K562 (cell line): ENCODE results near the gene ZBED4. TPM values are rescaled to one million over a fixed set of nuclear protein-coding genes. Genes with fewer than 3 reads are reported as not detected.

ENCODE experiments used
- ATAC-seq: fragments of 200-7000 bp; cut with Tn5 transposase; 3 replicates; pipeline ENCODE4 v1.9.1; 2020; ENCODE audit warnings: moderate library complexity
- BruUV-seq: library from RNA; stranded (reverse); fragments of 400-500 nt; replicated peaks from 2 replicates; lab custom pipeline; 2021; lab: Mats Ljungman, UMichigan
- CTCF ChIA-PET: fragments of 300-600 bp; formaldehyde crosslinking; extraction: SDS; loops from one replicate; lab custom pipeline; 2021; ENCODE audit warnings: low intra/inter-chr PET ratio; lab: Yijun Ruan, JAX
- POLR2A ChIA-PET: fragments of 300-600, 350-650 bp; sonication (Branson Sonifier 250); formaldehyde crosslinking; extraction: SDS; loops from one replicate; lab custom pipeline; 2021; ENCODE audit warnings: antibody characterized with exemption, inconsistent platforms; lab: Yijun Ruan, JAX
- DNase-seq, 4 experiments: peaks; one replicate each; pipeline versions ENCODE4 v3.0.0 to v3.0.0-alpha.2; 2011 to 2018; ENCODE audit warnings: low spot score in 3 of 4, mixed read lengths in 3 of 4; ENCODE audit errors: extremely low read depth in 1 of 4
- FAIRE-seq: peaks from 2 replicates; lab custom pipeline; 2011; peaks lifted over from hg19 to GRCh38; lab: Jason Lieb, UNC
- H2AFZ ChIP-seq: 2 replicates; pipeline ENCODE4 v1.6.0; 2011; ENCODE audit warnings: low read depth, low read length, control low read depth, inconsistent platforms
- H3K27ac ChIP-seq: fragments of 200-600 bp; 3 replicates; pipeline ENCODE4 v1.8.0; 2011; ENCODE audit warnings: low read depth, mild to moderate bottlenecking, control low read depth, inconsistent platforms, low read length, moderate library complexity, mixed read lengths; ENCODE audit errors: extremely low read depth
- H3K27me3 ChIP-seq, 2 experiments: fragments of 300-600 bp in 1 of 2; 2 replicates in 1 of 2; 3 replicates in 1 of 2; pipeline versions ENCODE4 v1.6.0 to v1.8.0; 2011; ENCODE audit warnings: inconsistent platforms in 2 of 2, low read length in 2 of 2, mild to moderate bottlenecking in 1 of 2, mixed read lengths in 1 of 2, moderate library complexity in 1 of 2; ENCODE audit not compliant: control insufficient read depth in 2 of 2, insufficient read depth in 2 of 2
- H3K36me3 ChIP-seq: fragments of 300-600 bp; 3 replicates; pipeline ENCODE4 v1.8.0; 2011; ENCODE audit warnings: mild to moderate bottlenecking, low read length, inconsistent platforms; ENCODE audit not compliant: control insufficient read depth, insufficient read depth
- H3K4me1 ChIP-seq, 2 experiments: fragments of 200-600 bp in 1 of 2; replicated peaks in 1 of 2; 2 replicates in 1 of 2; 3 replicates in 1 of 2; pipeline versions ENCODE4 v1.5.1 to v1.8.0; 2011; ENCODE audit warnings: inconsistent platforms in 2 of 2, low read length in 2 of 2, mild to moderate bottlenecking in 1 of 2, mixed read lengths in 1 of 2, moderate library complexity in 1 of 2; ENCODE audit not compliant: control insufficient read depth in 2 of 2, insufficient read depth in 2 of 2
- H3K4me2 ChIP-seq: 2 replicates; pipeline ENCODE4 v1.6.1; 2011; ENCODE audit warnings: low read length, control low read depth, inconsistent platforms, mixed read lengths; ENCODE audit not compliant: insufficient read depth
- H3K4me3 ChIP-seq: fragments of 200-600 bp; sonication (generic), shearing (Covaris generic); 2 replicates; pipeline ENCODE4 v1.5.1; 2016; ENCODE audit warnings: control low read depth, inconsistent platforms
- H3K79me2 ChIP-seq: fragments of 200-600 bp; 3 replicates; pipeline ENCODE4 v1.8.0; 2011; ENCODE audit warnings: low read length, inconsistent platforms; ENCODE audit not compliant: control insufficient read depth, insufficient read depth
- H3K9ac ChIP-seq, 2 experiments: 2 replicates each; pipeline versions ENCODE4 v1.6.0 to v1.6.1; 2011; ENCODE audit warnings: low read depth in 2 of 2, low read length in 2 of 2, control low read depth in 1 of 2, inconsistent platforms in 1 of 2, mild to moderate bottlenecking in 1 of 2, mixed read lengths in 1 of 2; ENCODE audit not compliant: insufficient read depth in 1 of 2
- H3K9me1 ChIP-seq: one replicate; pipeline ENCODE4 v1.6.0; 2011; ENCODE audit warnings: inconsistent platforms, mild to moderate bottlenecking, low read length, moderate library complexity; ENCODE audit not compliant: control insufficient read depth, insufficient read depth
- H3K9me3 ChIP-seq: replicated peaks from 2 replicates; pipeline ENCODE4 v1.5.1; 2011; ENCODE audit warnings: low read depth, low read length, inconsistent platforms; ENCODE audit not compliant: control insufficient read depth, insufficient read depth
- H4K20me1 ChIP-seq: replicated peaks from 2 replicates; pipeline ENCODE4 v1.6.1; 2011; ENCODE audit warnings: low read length, inconsistent platforms, mixed read lengths; ENCODE audit not compliant: control insufficient read depth, insufficient read depth
- ELF1 ChIP-seq: fragments of 200-800 bp; sonication (Bioruptor generic); IDR thresholded peaks from 2 replicates; pipeline ENCODE4 v1.6.1; 2016; ENCODE audit warnings: missing genetic modification characterization, missing compliant biosample characterization
- GABPA ChIP-seq: fragments of 200-800 bp; sonication (Bioruptor generic); conservative IDR thresholded peaks from 2 replicates; pipeline ENCODE4 v1.6.1; 2016; ENCODE audit warnings: low read depth, missing genetic modification characterization, missing compliant biosample characterization
- POLR2G ChIP-seq: fragments of 200-400 bp; formaldehyde crosslinking; IDR thresholded peaks from 2 replicates; pipeline ENCODE4 v1.6.1; 2017; ENCODE audit warnings: low read depth, mild to moderate bottlenecking, antibody characterized with exemption, low read length, moderate library complexity
- SMAD4 ChIP-seq: fragments of 250-450 bp; sonication (Bioruptor Pico); conservative IDR thresholded peaks from 2 replicates; pipeline ENCODE4 v1.8.0; 2021; ENCODE audit warnings: inconsistent platforms, mild to moderate bottlenecking, moderate library complexity
- TAF15 ChIP-seq: fragments of 200-400 bp; formaldehyde crosslinking; IDR thresholded peaks from 2 replicates; pipeline ENCODE4 v1.6.1; 2017; ENCODE audit warnings: mild to moderate bottlenecking, low read depth, low read length, moderate library complexity
- ZBTB7A ChIP-seq: IDR thresholded peaks from 2 replicates; pipeline ENCODE4 v1.6.1; 2011; ENCODE audit warnings: low read depth, mild to moderate bottlenecking, low read length, moderate library complexity, borderline replicate concordance; ENCODE audit not compliant: control insufficient read depth
- WGBS: fragments of 100-300 bp; shearing (Covaris generic); methylation state at CpG from one replicate; pipeline ENCODE4 v1.1.6; 2016; ENCODE audit warnings: low coverage, mixed read lengths; ENCODE audit not compliant: insufficient coverage; ENCODE audit errors: missing lambda C conversion rate; 5-methylcytosine and 5-hydroxymethylcytosine counted together
- in situ Hi-C: fragments of 300-500 bp; cut with MboI; formaldehyde crosslinking; loops from 4 replicates; pipeline ENCODE4 v1.15.0; 2018; ENCODE audit warnings: inconsistent platforms, mixed read lengths
- intact Hi-C: fragments of 100-400 bp; cut with micrococcal nuclease; formaldehyde crosslinking; loops from 2 replicates; pipeline ENCODE4 v1.14.2; 2022
- polyA plus RNA-seq, 8 experiments: library from polyadenylated mRNA; depleted of rRNA in 4 of 8; stranded (reverse) in 5 of 8; unstranded in 3 of 8; fragments of >200 nt; fragmentation: Nextera tagmentation in 2 of 8; fragmentation: Illumina TruSeq in 1 of 8; extraction: Ambion mirVana in 2 of 8; extraction: Trizol in 1 of 8; gene quantifications; 2 replicates each; pipeline versions ENCODE4 v1.2.1 to v1.2.3, GENCODE V29; 2011 to 2014; ENCODE audit warnings: inconsistent platforms in 1 of 8, missing spikeins in 1 of 8
- total RNA-seq, 7 experiments: library from RNA; depleted of rRNA in 6 of 7; stranded (reverse); fragments of >200 nt in 6 of 7; fragmentation: Illumina TruSeq in 2 of 7; extraction: Trizol in 2 of 7; gene quantifications; 2 replicates each; pipeline versions ENCODE4 v1.2.1 to v1.2.3, GENCODE V29; 2011 to 2021; ENCODE audit warnings: low replicate concordance in 1 of 7
- TF ChIP-seq, protein P1 (sequence below): fragments of 200-800 bp; sonication (Bioruptor generic); IDR thresholded peaks from 2 replicates; pipeline ENCODE4 v1.6.1; 2017; ENCODE audit warnings: missing genetic modification characterization, missing compliant biosample characterization
- TF ChIP-seq, protein P2 (sequence below): sonication (generic); formaldehyde crosslinking; IDR thresholded peaks from 2 replicates; pipeline ENCODE4 v1.8.0; 2022; ENCODE audit warnings: missing genetic modification reagents, mild to moderate bottlenecking, moderate library complexity, borderline replicate concordance
- TF ChIP-seq, protein P3 (sequence below), 2 experiments: IDR thresholded peaks; 2 replicates each; pipeline ENCODE4 v1.6.1; 2011; ENCODE audit warnings: borderline replicate concordance in 1 of 2, control low read depth in 1 of 2, low read depth in 1 of 2, low read length in 1 of 2, mild to moderate bottlenecking in 1 of 2, mixed read lengths in 1 of 2, moderate library complexity in 1 of 2; ENCODE audit not compliant: insufficient read depth in 1 of 2, insufficient read length in 1 of 2, poor library complexity in 1 of 2, severe bottlenecking in 1 of 2; ENCODE audit errors: extremely low read depth in 1 of 2

Gene ZBED4
- total and polyA plus RNA-seq, 9 of the 15 experiments (the other 6 are each of a cell fraction or from before 2014, with no cell fraction given), result 1.5 to 16.8 (median 7.4) TPM

DNA sequence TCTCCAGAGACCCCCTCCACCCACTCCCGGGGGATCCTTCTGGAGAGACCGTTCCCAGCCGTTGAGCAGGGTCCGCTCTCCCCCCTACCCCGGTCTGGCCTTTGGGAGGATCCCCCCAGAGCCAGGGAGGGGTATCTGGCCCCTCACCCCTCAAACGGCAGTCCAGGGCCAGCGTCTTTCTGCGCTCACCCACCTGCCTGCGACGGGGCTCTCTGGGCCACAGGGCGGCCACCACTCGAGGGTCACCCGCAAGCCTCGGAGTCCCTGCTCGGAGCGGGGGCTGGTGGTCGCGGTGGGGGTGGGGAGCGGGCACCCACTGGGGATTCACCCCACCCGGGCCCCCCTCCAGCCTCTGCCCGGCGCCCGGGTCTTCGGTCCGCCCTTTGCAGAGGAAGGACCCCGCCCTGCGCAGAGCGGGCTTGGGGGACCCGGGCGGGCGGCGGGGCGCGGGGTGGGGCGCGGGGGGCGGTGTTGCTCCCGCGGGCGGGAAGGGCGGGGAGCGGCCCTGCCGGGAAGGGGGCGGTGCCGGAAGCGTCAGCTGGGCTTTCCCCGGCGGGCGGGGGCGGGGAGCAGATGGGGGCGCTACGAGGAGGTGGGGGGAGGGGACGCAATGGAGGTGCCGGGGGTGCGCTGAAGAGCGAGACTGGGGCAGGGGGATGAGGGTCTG lies 81.4 kb downstream of the ZBED4 start:
- H3K9me1 ChIP-seq, result no peaks in the 10 kb centered on the region
- TF ChIP-seq ZBTB7A, result peak; percentile 26; the same call in 1 of the 2 replicates
- TF ChIP-seq, protein P1, sequence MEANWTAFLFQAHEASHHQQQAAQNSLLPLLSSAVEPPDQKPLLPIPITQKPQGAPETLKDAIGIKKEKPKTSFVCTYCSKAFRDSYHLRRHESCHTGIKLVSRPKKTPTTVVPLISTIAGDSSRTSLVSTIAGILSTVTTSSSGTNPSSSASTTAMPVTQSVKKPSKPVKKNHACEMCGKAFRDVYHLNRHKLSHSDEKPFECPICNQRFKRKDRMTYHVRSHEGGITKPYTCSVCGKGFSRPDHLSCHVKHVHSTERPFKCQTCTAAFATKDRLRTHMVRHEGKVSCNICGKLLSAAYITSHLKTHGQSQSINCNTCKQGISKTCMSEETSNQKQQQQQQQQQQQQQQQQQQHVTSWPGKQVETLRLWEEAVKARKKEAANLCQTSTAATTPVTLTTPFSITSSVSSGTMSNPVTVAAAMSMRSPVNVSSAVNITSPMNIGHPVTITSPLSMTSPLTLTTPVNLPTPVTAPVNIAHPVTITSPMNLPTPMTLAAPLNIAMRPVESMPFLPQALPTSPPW (CRISPR knock-in tag), result peak; percentile 70
- TF ChIP-seq, protein P2, sequence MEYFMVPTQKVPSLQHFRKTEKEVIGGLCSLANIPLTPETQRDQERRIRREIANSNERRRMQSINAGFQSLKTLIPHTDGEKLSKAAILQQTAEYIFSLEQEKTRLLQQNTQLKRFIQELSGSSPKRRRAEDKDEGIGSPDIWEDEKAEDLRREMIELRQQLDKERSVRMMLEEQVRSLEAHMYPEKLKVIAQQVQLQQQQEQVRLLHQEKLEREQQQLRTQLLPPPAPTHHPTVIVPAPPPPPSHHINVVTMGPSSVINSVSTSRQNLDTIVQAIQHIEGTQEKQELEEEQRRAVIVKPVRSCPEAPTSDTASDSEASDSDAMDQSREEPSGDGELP (CRISPR knock-in tag), result peak; percentile 15; the same call in 1 of the 2 replicates
- no peak for TF ChIP-seq SMAD4 (CRISPR knock-in tag)
- TF ChIP-seq ELF1 (tag), result peak; percentile 62; the same call in 1 of the 2 replicates
- peak; percentile 42; the same call in 1 of the 2 replicates for TF ChIP-seq POLR2G
- TF ChIP-seq, protein P3, sequence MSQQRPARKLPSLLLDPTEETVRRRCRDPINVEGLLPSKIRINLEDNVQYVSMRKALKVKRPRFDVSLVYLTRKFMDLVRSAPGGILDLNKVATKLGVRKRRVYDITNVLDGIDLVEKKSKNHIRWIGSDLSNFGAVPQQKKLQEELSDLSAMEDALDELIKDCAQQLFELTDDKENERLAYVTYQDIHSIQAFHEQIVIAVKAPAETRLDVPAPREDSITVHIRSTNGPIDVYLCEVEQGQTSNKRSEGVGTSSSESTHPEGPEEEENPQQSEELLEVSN (IDR thresholded peaks at IDR 0.05; ENCODE audit: borderline replicate concordance in 1 of 2, extremely low read depth in 1 of 2, insufficient read depth in 1 of 2, insufficient read length in 1 of 2, low read depth in 1 of 2, low read length in 1 of 2, poor library complexity in 1 of 2, severe bottlenecking in 1 of 2), result peak in 1 of 2 experiments; percentile 69
- TF ChIP-seq TAF15, result no peak
- 0 out of 2 replicates have a peak, but pooled peaks have one; percentile 22 for TF ChIP-seq GABPA (tag)
- H4K20me1 ChIP-seq, result no peaks in the 10 kb centered on the region
- ChIA-PET CTCF (no interaction called here), POLR2A (interaction anchor here (1.8 kb wide), 1 partner anchor 27 kb away, joined by 4 read pairs; no protein-coding TSS in a partner anchor)
- peak overlapping the region; percentile 16; the same call in 1 of the 2 replicates for H3K4me3 ChIP-seq
- no peaks in the 10 kb centered on the region for H3K9me3 ChIP-seq
- peak; percentile 52 for ATAC-seq
- H3K27me3 ChIP-seq, result no peaks in the 10 kb centered on the region
- in situ Hi-C loops, result loop anchor here (5.0 kb wide), 2 partner anchors 57 to 97 kb away; no protein-coding TSS in a partner anchor
- peaks cover 20 to 66% of the 10 kb centered on the region in 2 experiments for H3K4me1 ChIP-seq
- no peak for FAIRE-seq
- no peaks in the 10 kb centered on the region for H3K36me3 ChIP-seq
- H3K79me2 ChIP-seq, result no peaks in the 10 kb centered on the region
- H3K27ac ChIP-seq, result peak overlapping the region; percentile 63
- 4% methylated on average over 6 of the region's 56 CpGs for WGBS
- intact Hi-C loops, result loop anchor here (5.0 kb wide), 1 partner anchor 37 kb away; no protein-coding TSS in a partner anchor
- no TSS peak for BruUV-seq
- H2AFZ ChIP-seq, result 0 out of 2 replicates have a peak overlapping the region, but pooled peaks have one; percentile 58
- peak; percentile 74 to 84 (median 78) for DNase-seq
- H3K4me2 ChIP-seq, result peak overlapping the region; percentile 46
- peak overlapping the region; percentile 56 to 90; a peak in 3 of 4 replicates for H3K9ac ChIP-seq
